Heart right ventricle (tissue), 16 donors: ENCODE data around the gene PRKAG3. TPM values are rescaled to one million over a fixed set of nuclear protein-coding genes. Genes with fewer than 3 reads are reported as not detected.

Experiments used
- ATAC-seq, 8 donors: fragments of 200-7000 bp; cut with Tn5 transposase; one replicate each; pipeline ENCODE4 v1.9.1; 2020; ENCODE audit warnings: mild to moderate bottlenecking in 8 of 8, moderate library complexity in 8 of 8, moderate number of reproducible peaks in 1 of 8
- DNase-seq, 2 donors: peaks; one replicate each; pipeline ENCODE4 v3.0.0-alpha.2; 2020
- H3K27ac ChIP-seq, 10 donors: fragments of 200-600 bp; sonication (generic) in 2 of 10; one replicate each; pipeline versions ENCODE4 v1.5.0 to v1.8.0; 2020 to 2022; ENCODE audit warnings: mild to moderate bottlenecking in 3 of 10
- H3K27me3 ChIP-seq, 7 donors: fragments of 200-600 bp; one replicate each; pipeline ENCODE4 v1.8.0; 2021 to 2022; ENCODE audit warnings: mild to moderate bottlenecking in 2 of 7
- H3K36me3 ChIP-seq, 9 donors: fragments of 200-600 bp; sonication (generic) in 1 of 9; one replicate each; pipeline versions ENCODE4 v1.5.0 to v1.8.0; 2020 to 2022; ENCODE audit warnings: mild to moderate bottlenecking in 2 of 9
- H3K4me1 ChIP-seq, 9 donors: fragments of 200-600 bp; sonication (generic) in 1 of 9; one replicate each; pipeline versions ENCODE4 v1.5.0 to v1.8.0; 2020 to 2022; ENCODE audit warnings: mild to moderate bottlenecking in 4 of 9
- H3K4me3 ChIP-seq, 10 donors: fragments of 200-600 bp; sonication (generic) in 2 of 10; one replicate each; pipeline versions ENCODE4 v1.5.0 to v1.8.0; 2020 to 2022; ENCODE audit warnings: mild to moderate bottlenecking in 7 of 10, moderate library complexity in 2 of 10
- H3K9me3 ChIP-seq, 11 donors: fragments of 200-600 bp in 10 of 11; sonication (generic) in 2 of 11; one replicate each; pipeline versions ENCODE4 v1.5.0 to v1.8.0; 2013 to 2022; ENCODE audit warnings: mild to moderate bottlenecking in 2 of 11, control low read depth in 1 of 11, moderate library complexity in 1 of 11
- CTCF ChIP-seq, 9 donors: fragments of 200-600 bp; sonication (generic) in 2 of 9; IDR thresholded peaks; one replicate each; pipeline versions ENCODE4 v1.5.0 to v1.8.0; 2021 to 2022; ENCODE audit warnings: antibody characterized with exemption in 9 of 9, mild to moderate bottlenecking in 5 of 9, moderate library complexity in 1 of 9
- WGBS, 2 donors: extraction: QIAGEN DNeasy Blood & Tissue Kit; methylation state at CpG; one replicate each; pipeline ENCODE4 v1.1.7; 2013; ENCODE audit warnings: inconsistent platforms in 1 of 2; 5-methylcytosine and 5-hydroxymethylcytosine counted together
- intact Hi-C, 10 donors: fragments of 100-400 bp; cut with DNase I; formaldehyde crosslinking; loops; one replicate each; pipeline versions ENCODE4 v1.11.1 to v1.14.2; 2022
- polyA plus RNA-seq, 2 donors: library from polyadenylated mRNA; stranded (reverse); fragments of 200-250 nt; gene quantifications; one replicate each; pipeline ENCODE4 v1.2.3, GENCODE V29; 2013
- total RNA-seq, 10 donors: library from RNA; stranded (reverse); fragmentation: NEBNext Ultra II Directional in 3 of 10; extraction: Animal tissue kit (Norgen Biotek cat#: 25700) in 3 of 10; gene quantifications; one replicate each; pipeline versions ENCODE4 v1.2.1 to v1.2.4, GENCODE V29; 2021 to 2023
- donor health status: Arrhythmogenic right ventricular cardiomyopathy.
- donor health status: ischemic (EF 13 %, LVEDD 7.1; RV severe dilation, severe dysfunction).
- donor health status: healthy with polysubstance abuse.
- donor health status: DM: no; HTN: yes; CAD: no.
- donor health status: DM: no; HTN: no; CAD: no.
- donor health status: ischemic (EF 25% LVEDD 6.9; RV normal size, moderate dysfunction).
- donor health status: ischemic (EF 25% LVEDD 5.7; RV mildly dilated, moderate dysfunction).
- donor health status: healthy.
- donor health status: DM: yes; HTN: yes; CAD: no.
- donor health status: Ischemic cardiomyopathy.
- donor health status: ischemic (EF 35%, LVEDD 5.7; RV mildly dilated, moderate dysfunction).
- donor health status: nonischemic (EF 11% LVEDD 7.7; RV severe dilation, severe dysfunction).
- donor health status: DM: yes; HTN: yes; CAD: no.
- donor health status: PGD.
- donor health status: ischemic (EF 29% LVEDD 5.4; RV normal size, mild dysfunction).
- donor health status: nonischemic (EF 23%, LVEDD 6.1; RV moderate dilation, normal function).

Gene PRKAG3
- total and polyA plus RNA-seq, 12 donors: 0.03 to 0.19 (median 0.12) TPM; not detected in 8

- peaks cover 0 to 28% (median 13%) of the 10 kb centered on the region in 9 donors for H3K4me1 ChIP-seq
- 63 to 64% methylated on average over 4 of the region's 4 CpGs for WGBS, 2 donors
Measured at GRCh38 chr2:218833023-218833609, 1.5 kb upstream of the PRKAG3 start.

GRCh38 chr2:218832520-218832919 lies 917 bp upstream of the PRKAG3 start:
- Histone ChIP-seq H3K36me3 (no peaks in the 10 kb centered on the region), H3K9me3 (peaks cover 0 to 9% (median 3%) of the 10 kb centered on the region in 11 donors), H3K27me3 (peaks cover 0 to 65% (median 32%) of the 10 kb centered on the region in 7 donors), H3K4me1 (peaks cover 0 to 28% (median 13%) of the 10 kb centered on the region in 9 donors), H3K27ac (peak overlapping the region in 9 of 10 donors; percentile 5 to 87 (median 67)), H3K4me3 (no peak overlapping the region)
- ATAC-seq: peak; percentile 69 to 86 (median 78)
- WGBS, 2 donors: 33 to 66% methylated on average over 3 of the region's 3 CpGs
- TF ChIP-seq CTCF (IDR thresholded peaks at IDR 0.05): no peak
- intact Hi-C loops: loop anchor here in 1 of 10 donors (10.0 kb wide), 1 partner anchor 118 kb away; the partner anchor contains the start of gene TTLL4
- DNase-seq: peak; percentile 34 to 49

More at GRCh38 chr2:218833023-218833609, 1.5 kb upstream of the PRKAG3 start:
- Histone ChIP-seq H3K36me3 (no peaks in the 10 kb centered on the region), H3K27me3 (peaks cover 0 to 62% (median 32%) of the 10 kb centered on the region in 7 donors), H3K4me3 (no peak overlapping the region), H3K27ac (peak overlapping the region; percentile 5 to 87 (median 67)), H3K9me3 (peaks cover 0 to 15% (median 5%) of the 10 kb centered on the region in 11 donors)
- intact Hi-C loops: loop anchor here in 1 of 10 donors (10.0 kb wide), 1 partner anchor 118 kb away; the partner anchor contains the start of gene TTLL4
- TF ChIP-seq CTCF (IDR thresholded peaks at IDR 0.05): no peak
- ATAC-seq (peak in 2 of 8 donors; percentile 1 to 8), DNase-seq (no peak)

- H3K36me3 ChIP-seq: no peaks in the 10 kb centered on the region
- WGBS, 2 donors: 56 to 84% methylated on average over 3 of the region's 3 CpGs
- no peak overlapping the region for H3K4me3 ChIP-seq
- peak in 4 of 8 donors; percentile 6 to 41 (median 19) for ATAC-seq
- H3K4me1 ChIP-seq: peaks cover 0 to 28% (median 13%) of the 10 kb centered on the region in 9 donors
- H3K27ac ChIP-seq: peak overlapping the region in 8 of 10 donors; percentile 62 to 87 (median 68)
- DNase-seq: no peak
- intact Hi-C loops: loop anchor here in 1 of 10 donors (10.0 kb wide), 1 partner anchor 117 kb away; the partner anchor contains the start of gene TTLL4
- no peak for TF ChIP-seq CTCF (IDR thresholded peaks at IDR 0.05)
- peaks cover 0 to 4% (median 0%) of the 10 kb centered on the region in 11 donors for H3K9me3 ChIP-seq
- peaks cover 0 to 65% (median 32%) of the 10 kb centered on the region in 7 donors for H3K27me3 ChIP-seq
Measured at GRCh38 chr2:218832081-218832480, 478 bp upstream of the PRKAG3 start.

GRCh38 chr2:218830526-218831306 lies 887 bp downstream of the PRKAG3 start:
- no peak overlapping the region for H3K4me3 ChIP-seq
- H3K9me3 ChIP-seq: no peaks in the 10 kb centered on the region
- H3K27ac ChIP-seq: peak overlapping the region in 7 of 10 donors; percentile 32 to 87 (median 68)
- ATAC-seq (no peak), DNase-seq (no peak)
- peaks cover 0 to 52% (median 27%) of the 10 kb centered on the region in 7 donors for H3K27me3 ChIP-seq
- intact Hi-C loops: loop anchor here in 1 of 10 donors (10.0 kb wide), 1 partner anchor 116 kb away; the partner anchor contains the start of gene TTLL4
- no peaks in the 10 kb centered on the region for H3K36me3 ChIP-seq
- no peak for TF ChIP-seq CTCF (IDR thresholded peaks at IDR 0.05)
- H3K4me1 ChIP-seq: peaks cover 0 to 28% (median 13%) of the 10 kb centered on the region in 9 donors
- 59 to 75% methylated on average over 3 of the region's 3 CpGs for WGBS, 2 donors
